Measurements from ENCODE around the gene HDAC4. TPM values are rescaled to one million over a fixed set of nuclear protein-coding genes. Genes with fewer than 3 reads are reported as not detected.
A peak's percentile ranks its signal among the peaks of the same experiment; 100 is the strongest.

Gene HDAC4
- total and polyA plus RNA-seq, 2 donors from 2014 or later: 2.2 to 56.8 TPM

DNA sequence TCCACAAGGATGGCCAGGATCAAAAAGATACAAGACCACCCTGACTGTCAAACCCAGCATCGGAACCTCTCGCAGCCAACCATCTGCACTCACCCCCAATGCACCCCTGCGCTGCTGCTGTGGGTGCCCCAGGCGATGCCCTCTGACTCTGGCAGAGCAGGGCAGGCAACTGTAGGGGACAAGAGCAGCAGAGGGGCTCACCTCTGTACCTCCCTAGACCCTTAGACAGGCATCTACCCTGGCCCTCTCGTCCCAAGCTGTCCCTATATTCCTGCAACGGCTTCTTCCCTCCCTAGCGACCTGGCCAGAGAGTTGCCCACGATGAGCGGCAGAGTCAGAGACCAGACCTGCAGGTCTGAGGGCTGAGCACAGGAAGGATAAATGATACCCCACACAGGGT is 128.2 kb downstream of the HDAC4 start:
- H3K4me3 ChIP-seq (ENCODE audit: low read length in 3 of 3): no peak overlapping the region
- DNase-seq (peak in 1 of 5 donors; percentile 36), FAIRE-seq (no peak)
- H3K36me3 ChIP-seq (ENCODE audit: control insufficient read depth in 2 of 3, insufficient read depth in 3 of 3, low read length in 3 of 3): no peaks in the 10 kb centered on the region
- TF ChIP-seq, protein P1, sequence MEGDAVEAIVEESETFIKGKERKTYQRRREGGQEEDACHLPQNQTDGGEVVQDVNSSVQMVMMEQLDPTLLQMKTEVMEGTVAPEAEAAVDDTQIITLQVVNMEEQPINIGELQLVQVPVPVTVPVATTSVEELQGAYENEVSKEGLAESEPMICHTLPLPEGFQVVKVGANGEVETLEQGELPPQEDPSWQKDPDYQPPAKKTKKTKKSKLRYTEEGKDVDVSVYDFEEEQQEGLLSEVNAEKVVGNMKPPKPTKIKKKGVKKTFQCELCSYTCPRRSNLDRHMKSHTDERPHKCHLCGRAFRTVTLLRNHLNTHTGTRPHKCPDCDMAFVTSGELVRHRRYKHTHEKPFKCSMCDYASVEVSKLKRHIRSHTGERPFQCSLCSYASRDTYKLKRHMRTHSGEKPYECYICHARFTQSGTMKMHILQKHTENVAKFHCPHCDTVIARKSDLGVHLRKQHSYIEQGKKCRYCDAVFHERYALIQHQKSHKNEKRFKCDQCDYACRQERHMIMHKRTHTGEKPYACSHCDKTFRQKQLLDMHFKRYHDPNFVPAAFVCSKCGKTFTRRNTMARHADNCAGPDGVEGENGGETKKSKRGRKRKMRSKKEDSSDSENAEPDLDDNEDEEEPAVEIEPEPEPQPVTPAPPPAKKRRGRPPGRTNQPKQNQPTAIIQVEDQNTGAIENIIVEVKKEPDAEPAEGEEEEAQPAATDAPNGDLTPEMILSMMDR (IDR thresholded peaks at IDR 0.05; ENCODE audit: borderline replicate concordance, extremely low read depth, insufficient read depth): no peak
- intact Hi-C loops (cut with DNase I): no loop called here
- no peak overlapping the region for H3K9ac ChIP-seq (ENCODE audit: low read length in 3 of 3)
- no peaks in the 10 kb centered on the region for H3K27me3 ChIP-seq (ENCODE audit: control insufficient read depth, insufficient read depth, low read length)
- no peak overlapping the region for H3K27ac ChIP-seq (ENCODE audit: low read depth in 2 of 2, low read length in 2 of 2)
- no peaks in the 10 kb centered on the region for H3K9me3 ChIP-seq (ENCODE audit: control insufficient read depth in 2 of 3, insufficient read depth in 1 of 3, low read length in 3 of 3)
- H3K4me1 ChIP-seq (ENCODE audit: control insufficient read depth in 2 of 3, insufficient read depth in 2 of 3, low read depth in 1 of 3, low read length in 3 of 3): peaks cover 0 to 22% (median 4%) of the 10 kb centered on the region in 3 donors

GRCh38 chr2:239271882-239272281 is 128.9 kb downstream of the HDAC4 start:
- no peaks in the 10 kb centered on the region for H3K9me3 ChIP-seq (ENCODE audit: control insufficient read depth in 2 of 3, insufficient read depth in 1 of 3, low read length in 3 of 3)
- FAIRE-seq: no peak
- DNase-seq: peak in 2 of 5 donors; percentile 11 to 64
- H3K4me3 ChIP-seq (ENCODE audit: low read length in 3 of 3): no peak overlapping the region
- no peak overlapping the region for H3K27ac ChIP-seq (ENCODE audit: low read depth in 2 of 2, low read length in 2 of 2)
- peaks cover 0 to 29% (median 8%) of the 10 kb centered on the region in 3 donors for H3K4me1 ChIP-seq (ENCODE audit: control insufficient read depth in 2 of 3, insufficient read depth in 2 of 3, low read depth in 1 of 3, low read length in 3 of 3)
- intact Hi-C loops (cut with DNase I): no loop called here
- H3K9ac ChIP-seq (ENCODE audit: low read length in 3 of 3): no peak overlapping the region
- TF ChIP-seq, protein P1 (IDR thresholded peaks at IDR 0.05; ENCODE audit: borderline replicate concordance, extremely low read depth, insufficient read depth): no peak
- H3K27me3 ChIP-seq (ENCODE audit: control insufficient read depth, insufficient read depth, low read length): no peaks in the 10 kb centered on the region
- no peaks in the 10 kb centered on the region for H3K36me3 ChIP-seq (ENCODE audit: control insufficient read depth in 2 of 3, insufficient read depth in 3 of 3, low read length in 3 of 3)

GRCh38 chr2:239271471-239271870 is 129.3 kb downstream of the HDAC4 start:
- Histone ChIP-seq H3K9me3 (ENCODE audit: control insufficient read depth in 2 of 3, insufficient read depth in 1 of 3, low read length in 3 of 3) (no peaks in the 10 kb centered on the region), H3K27ac (ENCODE audit: low read depth in 2 of 2, low read length in 2 of 2) (no peak overlapping the region), H3K9ac (ENCODE audit: low read length in 3 of 3) (no peak overlapping the region), H3K4me1 (ENCODE audit: control insufficient read depth in 2 of 3, insufficient read depth in 2 of 3, low read depth in 1 of 3, low read length in 3 of 3) (peaks cover 0 to 33% (median 12%) of the 10 kb centered on the region in 3 donors), H3K4me3 (ENCODE audit: low read length in 3 of 3) (no peak overlapping the region), H3K27me3 (ENCODE audit: control insufficient read depth, insufficient read depth, low read length) (no peaks in the 10 kb centered on the region), H3K36me3 (ENCODE audit: control insufficient read depth in 2 of 3, insufficient read depth in 3 of 3, low read length in 3 of 3) (no peaks in the 10 kb centered on the region)
- intact Hi-C loops (cut with DNase I): no loop called here
- FAIRE-seq (no peak), DNase-seq (peak in 1 of 5 donors; percentile 16)
- TF ChIP-seq, protein P1 (IDR thresholded peaks at IDR 0.05; ENCODE audit: borderline replicate concordance, extremely low read depth, insufficient read depth): no peak

- DNase-seq: peak in 2 of 5 donors; percentile 5 to 32
- no peak overlapping the region for H3K9ac ChIP-seq (ENCODE audit: low read length in 3 of 3)
- H3K36me3 ChIP-seq (ENCODE audit: control insufficient read depth in 2 of 3, insufficient read depth in 3 of 3, low read length in 3 of 3): no peaks in the 10 kb centered on the region
- no peak for FAIRE-seq
- no peaks in the 10 kb centered on the region for H3K9me3 ChIP-seq (ENCODE audit: control insufficient read depth in 2 of 3, insufficient read depth in 1 of 3, low read length in 3 of 3)
- no peak overlapping the region for H3K27ac ChIP-seq (ENCODE audit: low read depth in 2 of 2, low read length in 2 of 2)
- TF ChIP-seq, protein P1 (IDR thresholded peaks at IDR 0.05; ENCODE audit: borderline replicate concordance, extremely low read depth, insufficient read depth): no peak
- intact Hi-C loops (cut with DNase I): no loop called here
- H3K4me1 ChIP-seq (ENCODE audit: control insufficient read depth in 2 of 3, insufficient read depth in 2 of 3, low read depth in 1 of 3, low read length in 3 of 3): peaks cover 0 to 38% (median 21%) of the 10 kb centered on the region in 3 donors
- H3K27me3 ChIP-seq (ENCODE audit: control insufficient read depth, insufficient read depth, low read length): no peaks in the 10 kb centered on the region
- no peak overlapping the region for H3K4me3 ChIP-seq (ENCODE audit: low read length in 3 of 3)
These were observed 130.9 kb downstream of the HDAC4 start for GRCh38 chr2:239269916-239270315.
